B cell (primary cell): Measurements from ENCODE around the gene PSMG4. TPM values are rescaled to one million over a fixed set of nuclear protein-coding genes. Genes with fewer than 3 reads are reported as not detected.

Experiments
- ATAC-seq: fragments of 200-7000 bp; cut with Tn5 transposase; one replicate; pipeline ENCODE4 v1.10.0; 2021; ENCODE audit warnings: low read depth, mild to moderate bottlenecking, moderate number of reproducible peaks, moderate library complexity
- CTCF ChIA-PET: fragments of 350-600 bp; sonication (Branson Sonifier 250); formaldehyde crosslinking; loops from one replicate; lab custom pipeline; 2021; ENCODE audit warnings: antibody characterized with exemption, inconsistent platforms; lab: Charles Lee
- POLR2A ChIA-PET: fragments of 350-600 bp; sonication (Branson Sonifier 250); formaldehyde crosslinking; loops from one replicate; lab custom pipeline; 2021; ENCODE audit warnings: antibody characterized with exemption; lab: Charles Lee
- DNase-seq: peaks from one replicate; pipeline ENCODE4 v3.0.0; 2013
- H2AFZ ChIP-seq: 2 replicates; pipeline ENCODE4 v1.6.1; 2012; ENCODE audit warnings: mild to moderate bottlenecking, low read depth, low read length; ENCODE audit not compliant: insufficient read depth, poor library complexity, severe bottlenecking
- H3K27ac ChIP-seq, 2 donors: 1 replicate in 1 of 2; 2 replicates in 1 of 2; pipeline ENCODE4 v1.5.1; 2012 to 2013; ENCODE audit warnings: low read length in 2 of 2, mild to moderate bottlenecking in 2 of 2, moderate library complexity in 1 of 2
- H3K27me3 ChIP-seq, 4 experiments: fragments of 200-600 bp in 1 of 4; sonication (generic) in 1 of 4; replicated peaks in 1 of 4; 1 replicate in 2 of 4; 2 replicates in 2 of 4; pipeline versions ENCODE4 v1.6.1 to v1.7.0; 2013 to 2016; ENCODE audit warnings: low read length in 3 of 4, mild to moderate bottlenecking in 2 of 4, mixed read lengths in 1 of 4, moderate library complexity in 1 of 4; ENCODE audit not compliant: insufficient read depth in 4 of 4, control insufficient read depth in 3 of 4; ENCODE audit errors: control extremely low read depth in 1 of 4
- H3K36me3 ChIP-seq, 2 experiments: replicated peaks in 1 of 2; 1 replicate in 1 of 2; 2 replicates in 1 of 2; pipeline versions ENCODE4 v1.6.1 to v1.7.1; 2013; ENCODE audit warnings: low read length in 1 of 2; ENCODE audit not compliant: insufficient read depth in 2 of 2, control insufficient read depth in 1 of 2; ENCODE audit errors: control extremely low read depth in 1 of 2, extremely low read depth in 1 of 2
- H3K4me1 ChIP-seq, 2 donors: fragments of 200-600 bp in 1 of 2; sonication (generic) in 1 of 2; 1 replicate in 1 of 2; 2 replicates in 1 of 2; pipeline versions ENCODE4 v1.5.1 to v1.6.1; 2013 to 2017; ENCODE audit warnings: low read length in 2 of 2; ENCODE audit not compliant: control insufficient read depth in 2 of 2, insufficient read depth in 2 of 2
- H3K4me2 ChIP-seq: replicated peaks from 2 replicates; pipeline ENCODE3; 2012; ENCODE audit warnings: mild to moderate bottlenecking, low read depth, low read length; ENCODE audit not compliant: poor library complexity, severe bottlenecking
- H3K4me3 ChIP-seq, 5 experiments: fragments of 200-600 bp in 1 of 5; sonication (generic) in 1 of 5; 1 replicate in 3 of 5; 2 replicates in 2 of 5; pipeline versions ENCODE4 v1.5.1 to v1.7.0; 2011 to 2016; ENCODE audit warnings: low read length in 4 of 5, mild to moderate bottlenecking in 4 of 5, low read depth in 2 of 5, control low read depth in 1 of 5, moderate library complexity in 1 of 5; ENCODE audit not compliant: insufficient read depth in 1 of 5; ENCODE audit errors: control extremely low read depth in 1 of 5, extremely low read depth in 1 of 5
- H3K79me2 ChIP-seq: fragments of 200-600 bp; sonication (generic); one replicate; pipeline ENCODE4 v1.6.0; 2016; ENCODE audit warnings: low read length; ENCODE audit not compliant: control insufficient read depth, insufficient read depth
- H3K9ac ChIP-seq: fragments of 200-600 bp; sonication (generic); 2 replicates; pipeline ENCODE4 v1.6.1; 2017; ENCODE audit warnings: mild to moderate bottlenecking, low read length, moderate library complexity
- H3K9me3 ChIP-seq, 3 donors: one replicate each; pipeline versions ENCODE4 v1.6.1 to v1.7.1; 2013; ENCODE audit warnings: low read length in 2 of 3; ENCODE audit not compliant: control insufficient read depth in 2 of 3, insufficient read depth in 1 of 3; ENCODE audit errors: control extremely low read depth in 1 of 3
- H4K20me1 ChIP-seq: 2 replicates; pipeline ENCODE4 v1.6.0; 2012; ENCODE audit warnings: mild to moderate bottlenecking, low read length; ENCODE audit not compliant: insufficient read depth, control insufficient read depth, poor library complexity, severe bottlenecking
- H3K27ac Mint-ChIP-seq: one replicate; pipeline ENCODE4 v1.8.0; 2021; ENCODE audit warnings: mixed read lengths
- H3K27me3 Mint-ChIP-seq: one replicate; pipeline ENCODE4 v1.8.0; 2021; ENCODE audit warnings: mixed read lengths
- H3K4me1 Mint-ChIP-seq: one replicate; pipeline ENCODE4 v1.8.0; 2021; ENCODE audit warnings: mixed read lengths
- H3K4me3 Mint-ChIP-seq: one replicate; pipeline ENCODE4 v1.8.0; 2021; ENCODE audit warnings: mixed read lengths
- H3K9me3 Mint-ChIP-seq: one replicate; pipeline ENCODE4 v1.8.0; 2022; ENCODE audit warnings: mixed read lengths; ENCODE audit not compliant: insufficient read depth
- EZH2 ChIP-seq: IDR thresholded peaks from 2 replicates; pipeline ENCODE4 v1.6.1; 2012; ENCODE audit warnings: borderline replicate concordance, low read depth, mild to moderate bottlenecking, moderate library complexity, low read length; ENCODE audit not compliant: insufficient read depth, poor library complexity, severe bottlenecking
- WGBS: methylation state at CpG from one replicate; pipeline ENCODE4 v1.1.5; 2013; ENCODE audit warnings: missing lambda C conversion rate; ENCODE audit not compliant: insufficient coverage; 5-methylcytosine and 5-hydroxymethylcytosine counted together
- intact Hi-C: fragments of 100-400 bp; cut with micrococcal nuclease; formaldehyde crosslinking; loops from one replicate; pipeline ENCODE4 v1.10.0; 2022
- polyA plus RNA-seq: library from polyadenylated mRNA; depleted of rRNA; stranded (reverse); fragments of >200 nt; gene quantifications from 2 replicates; pipeline ENCODE4 v1.2.3, GENCODE V29; 2012
- total RNA-seq, 2 donors: library from RNA; stranded (reverse); fragments of 120-200 nt in 1 of 2; gene quantifications; 1 replicate in 1 of 2; 2 replicates in 1 of 2; pipeline versions ENCODE4 v1.2.3 to v1.2.4, GENCODE V29; 2013 to 2022
- TF ChIP-seq, protein P1 (sequence below): fragments of 200-600 bp; IDR thresholded peaks from one replicate; pipeline ENCODE4 v1.8.0; 2022; ENCODE audit warnings: antibody characterized with exemption, mild to moderate bottlenecking

The PSMG4 gene
- total and polyA plus RNA-seq, 2 donors (not counting 1 experiment from before 2014, with no cell fraction given) = 31.9 to 42.4 TPM

DNA sequence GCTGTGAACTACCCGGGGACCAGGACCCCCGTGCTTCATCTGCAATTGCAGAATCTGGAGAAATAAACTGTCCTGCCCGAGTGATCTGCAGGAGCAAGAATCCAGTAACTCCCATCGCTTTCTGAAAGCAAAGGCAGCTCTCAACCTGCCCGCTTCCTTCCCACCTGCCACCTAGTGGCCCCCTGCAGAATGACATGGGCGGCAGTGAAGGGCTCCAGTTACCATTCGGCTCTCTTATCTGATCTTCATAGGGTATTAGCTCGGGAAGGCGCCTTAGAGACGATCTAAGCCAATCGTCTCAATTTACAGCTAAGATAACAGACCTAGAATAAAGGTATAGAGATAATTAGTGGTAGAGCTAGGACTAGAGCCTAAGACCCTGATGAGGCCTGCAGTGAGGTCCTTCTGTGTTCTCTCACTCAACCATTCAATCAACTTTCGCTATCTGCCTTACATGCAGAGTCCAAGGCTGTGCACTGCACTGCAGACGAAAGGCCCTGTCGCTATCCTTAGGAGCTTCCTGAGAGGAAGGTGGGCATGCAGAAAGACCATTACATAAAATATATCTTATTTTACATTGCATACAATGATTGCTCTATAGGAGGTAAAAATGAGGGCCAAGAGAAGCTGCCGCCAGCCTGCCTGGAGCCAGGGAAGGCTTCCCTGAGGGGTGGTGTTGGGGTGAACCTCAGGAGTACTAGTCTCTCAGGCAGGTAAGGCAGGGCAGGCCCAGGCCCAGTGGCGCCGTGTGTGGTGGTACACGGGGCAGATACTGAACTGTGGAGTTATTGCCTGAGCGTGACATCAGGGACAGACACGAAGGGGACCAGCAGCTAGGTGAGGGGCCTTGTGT, 7.1 kb upstream of the PSMG4 start:
- peak overlapping the region in 2 of 5 experiments; percentile 5 to 25 for H3K4me3 ChIP-seq
- no peaks in the 10 kb centered on the region for H3K79me2 ChIP-seq
- no peaks in the 10 kb centered on the region for H3K36me3 ChIP-seq
- H3K4me1 Mint-ChIP-seq = peaks cover 4% of the 10 kb centered on the region
- TF ChIP-seq, protein P1, sequence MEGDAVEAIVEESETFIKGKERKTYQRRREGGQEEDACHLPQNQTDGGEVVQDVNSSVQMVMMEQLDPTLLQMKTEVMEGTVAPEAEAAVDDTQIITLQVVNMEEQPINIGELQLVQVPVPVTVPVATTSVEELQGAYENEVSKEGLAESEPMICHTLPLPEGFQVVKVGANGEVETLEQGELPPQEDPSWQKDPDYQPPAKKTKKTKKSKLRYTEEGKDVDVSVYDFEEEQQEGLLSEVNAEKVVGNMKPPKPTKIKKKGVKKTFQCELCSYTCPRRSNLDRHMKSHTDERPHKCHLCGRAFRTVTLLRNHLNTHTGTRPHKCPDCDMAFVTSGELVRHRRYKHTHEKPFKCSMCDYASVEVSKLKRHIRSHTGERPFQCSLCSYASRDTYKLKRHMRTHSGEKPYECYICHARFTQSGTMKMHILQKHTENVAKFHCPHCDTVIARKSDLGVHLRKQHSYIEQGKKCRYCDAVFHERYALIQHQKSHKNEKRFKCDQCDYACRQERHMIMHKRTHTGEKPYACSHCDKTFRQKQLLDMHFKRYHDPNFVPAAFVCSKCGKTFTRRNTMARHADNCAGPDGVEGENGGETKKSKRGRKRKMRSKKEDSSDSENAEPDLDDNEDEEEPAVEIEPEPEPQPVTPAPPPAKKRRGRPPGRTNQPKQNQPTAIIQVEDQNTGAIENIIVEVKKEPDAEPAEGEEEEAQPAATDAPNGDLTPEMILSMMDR = peak; percentile 99
- TF ChIP-seq EZH2 = no peak
- WGBS = 45% methylated on average over 9 of the region's 20 CpGs
- H3K27ac ChIP-seq = no peak overlapping the region
- H3K9me3 Mint-ChIP-seq = no peaks in the 10 kb centered on the region
- ChIA-PET CTCF (interaction anchor here (0.6 to 5.3 kb wide), 35 partner anchors 9 to 770 kb away, joined by 3 to 82 read pairs (median 4); partner anchors contain the start of genes BPHL, SERPINB6 and TUBB2A), POLR2A (interaction anchor here (0.6 kb wide), 1 partner anchor 8 kb away, joined by 4 read pairs; no protein-coding TSS in a partner anchor)
- H3K9ac ChIP-seq = peak overlapping the region; percentile 19
- peak overlapping the region; percentile 58 for H3K4me2 ChIP-seq
- no peak overlapping the region for H3K27ac Mint-ChIP-seq
- DNase-seq (peak; percentile 82), ATAC-seq (peak; percentile 100)
- H2AFZ ChIP-seq = peak overlapping the region; percentile 77
- H4K20me1 ChIP-seq = no peaks in the 10 kb centered on the region
- peaks cover 0 to 7% (median 0%) of the 10 kb centered on the region in 3 donors for H3K9me3 ChIP-seq
- H3K27me3 ChIP-seq = peaks cover 0 to 32% (median 14%) of the 10 kb centered on the region in 4 experiments
- H3K4me3 Mint-ChIP-seq = peak overlapping the region; percentile 7
- H3K4me1 ChIP-seq = peaks cover 7 to 8% of the 10 kb centered on the region in 2 donors
- H3K27me3 Mint-ChIP-seq = peaks cover 32% of the 10 kb centered on the region
- intact Hi-C loops = loop anchor here (1.0 to 10.0 kb wide), 6 partner anchors 89 to 883 kb away; partner anchors contain the start of genes ECI2, NQO2, RIPK1 and TUBB2A
